H7 (cell line): ENCODE measurements around the gene RAB29. TPM values are rescaled to one million over a fixed set of nuclear protein-coding genes. Genes with fewer than 3 reads are reported as not detected.
A peak's percentile ranks its signal among the peaks of the same experiment; 100 is the strongest.
"Not testable (repeated sequence)": the region's sequence is repeated elsewhere in the genome, so short reads cannot be mapped to it uniquely, and the experiment has no call there.

Source experiments
- DNase-seq: peaks from one replicate; pipeline ENCODE4 v3.0.0; 2012
- H3K27me3 ChIP-seq: 2 replicates; pipeline ENCODE4 v1.6.0; 2011; ENCODE audit warnings: mild to moderate bottlenecking, low read length; ENCODE audit not compliant: control insufficient read depth, insufficient read depth
- H3K36me3 ChIP-seq: replicated peaks from 2 replicates; pipeline ENCODE4 v1.5.1; 2011; ENCODE audit warnings: low read length; ENCODE audit not compliant: control insufficient read depth, insufficient read depth
- H3K4me3 ChIP-seq: 2 replicates; pipeline ENCODE4 v1.5.1; 2011; ENCODE audit warnings: low read depth, mild to moderate bottlenecking, control low read depth, low read length, moderate library complexity; ENCODE audit not compliant: insufficient read depth
- total RNA-seq: library from RNA; depleted of rRNA; stranded (reverse); fragments of >200 nt; shearing (Covaris generic); gene quantifications from 2 replicates; pipeline ENCODE4 v1.2.3, GENCODE V29; 2014; rRNA removed

RAB29 gene, protein sequence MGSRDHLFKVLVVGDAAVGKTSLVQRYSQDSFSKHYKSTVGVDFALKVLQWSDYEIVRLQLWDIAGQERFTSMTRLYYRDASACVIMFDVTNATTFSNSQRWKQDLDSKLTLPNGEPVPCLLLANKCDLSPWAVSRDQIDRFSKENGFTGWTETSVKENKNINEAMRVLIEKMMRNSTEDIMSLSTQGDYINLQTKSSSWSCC
- total RNA-seq: 7.6 and 10.7 TPM in 2 replicates

DNA sequence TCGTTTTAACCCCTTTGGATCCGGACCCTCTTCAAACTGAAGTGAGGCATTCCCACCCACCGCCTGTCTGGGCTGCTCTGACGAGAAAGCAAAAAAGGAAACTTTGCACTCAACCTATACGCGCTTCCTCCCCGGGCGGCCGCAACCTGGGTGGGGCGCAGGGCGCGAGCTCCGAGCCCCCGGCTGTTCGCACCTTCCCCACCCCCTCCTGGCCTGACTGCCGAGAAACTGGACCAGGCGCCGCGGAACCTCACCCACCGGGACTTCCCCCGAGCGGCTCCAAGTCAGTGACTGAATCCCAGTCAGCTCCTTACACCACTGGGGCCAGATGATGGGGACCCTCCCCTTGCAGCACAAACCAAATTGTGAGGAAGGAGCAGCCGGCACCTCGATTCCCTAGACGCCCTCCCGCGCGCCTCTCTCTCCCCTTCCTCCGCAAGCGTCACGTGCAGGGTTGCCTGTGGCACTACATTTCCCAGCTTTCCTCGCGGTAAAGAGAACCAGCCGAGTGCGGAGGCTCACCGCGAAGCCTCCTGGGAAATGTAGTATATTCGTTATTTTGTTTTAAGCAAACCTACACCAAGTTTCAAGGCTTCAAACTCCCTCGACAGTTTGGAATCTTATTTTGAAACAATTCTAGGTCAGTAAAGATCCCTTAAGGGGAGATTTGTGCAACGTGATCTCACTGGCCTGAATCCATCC lies at the start of gene RAB29:
TSS of gene RAB29 (minus strand) at position 468 of the 702 bp plus-strand sequence. CDS start 526 bp downstream, outside the sequence.
- Histone ChIP-seq H3K36me3 (no peaks in the 10 kb centered on the region), H3K4me3 (peak within 1 kb of the TSS; percentile 78), H3K27me3 (peaks cover 23% of the 10 kb centered on the region)
- peak; percentile 88 for DNase-seq

DNA sequence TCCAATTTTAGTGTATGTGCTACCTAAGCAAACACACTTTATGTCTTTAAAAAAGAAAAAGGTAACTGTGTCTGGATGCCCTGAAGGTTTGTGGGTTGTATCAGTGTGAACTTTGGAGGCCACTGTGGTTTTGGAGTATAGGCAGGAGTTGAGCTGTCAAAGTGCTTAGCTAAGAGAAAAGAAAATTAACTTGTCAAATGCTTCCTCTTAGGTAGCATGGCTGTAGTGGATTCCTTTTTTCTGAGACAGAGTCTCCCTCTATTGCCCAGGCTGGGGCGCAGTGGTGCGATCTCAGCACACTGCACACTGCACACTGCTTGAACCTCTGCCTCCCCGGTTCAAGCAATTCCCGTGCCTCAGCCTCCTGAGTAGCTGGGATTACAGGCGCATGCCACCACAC lies 48.9 kb upstream of the RAB29 start:
- H3K4me3 ChIP-seq: no peak overlapping the region
- no peaks in the 10 kb centered on the region for H3K36me3 ChIP-seq
- DNase-seq: no peak
- H3K27me3 ChIP-seq: peaks cover 2% of the 10 kb centered on the region; the same call in 1 of the 2 replicates

DNA sequence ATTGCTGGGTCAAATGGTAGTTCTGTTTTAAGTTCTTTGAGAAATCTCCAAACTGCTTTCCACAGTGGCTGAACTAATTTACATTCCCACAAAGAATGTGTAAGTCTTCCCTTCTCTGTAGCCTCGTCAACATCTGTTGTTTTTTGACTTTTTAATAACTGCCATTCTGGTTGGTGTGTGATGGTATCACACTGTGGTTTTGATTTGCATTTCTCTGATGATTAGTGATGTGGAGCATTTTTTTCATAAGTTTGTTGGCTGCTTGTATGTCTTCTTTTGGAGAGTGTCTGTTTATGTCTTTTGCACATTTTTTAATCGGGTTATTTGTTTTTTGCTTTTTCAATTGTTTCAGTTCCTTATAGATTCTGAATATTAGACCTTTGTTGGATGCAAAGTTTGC lies 48.0 kb upstream of the RAB29 start:
- H3K36me3 ChIP-seq, H3K4me3 ChIP-seq, H3K27me3 ChIP-seq, DNase-seq: not testable (repeated sequence)

DNA sequence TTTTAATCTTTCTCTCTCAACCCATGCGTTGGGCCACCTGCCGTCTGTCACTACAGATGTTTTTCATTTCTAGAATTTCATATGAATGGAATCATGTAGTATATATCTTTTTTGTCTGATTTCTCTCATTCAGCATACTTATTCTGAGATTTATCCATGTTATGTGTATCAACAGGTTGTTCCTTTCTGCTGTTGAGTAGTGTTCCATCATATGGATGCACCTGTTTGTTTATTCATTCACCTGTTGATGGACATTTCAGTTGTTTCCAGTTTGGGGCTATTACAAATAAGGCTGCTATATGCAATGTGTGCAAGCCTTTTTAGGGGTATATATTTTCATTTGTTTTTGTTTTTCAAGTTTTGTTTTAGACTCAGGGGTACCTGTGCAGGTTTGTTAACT lies 47.1 kb upstream of the RAB29 start:
- Histone ChIP-seq H3K4me3 (no peak overlapping the region), H3K27me3 (peaks cover 2% of the 10 kb centered on the region; the same call in 1 of the 2 replicates), H3K36me3 (no peaks in the 10 kb centered on the region)
- no peak for DNase-seq

DNA sequence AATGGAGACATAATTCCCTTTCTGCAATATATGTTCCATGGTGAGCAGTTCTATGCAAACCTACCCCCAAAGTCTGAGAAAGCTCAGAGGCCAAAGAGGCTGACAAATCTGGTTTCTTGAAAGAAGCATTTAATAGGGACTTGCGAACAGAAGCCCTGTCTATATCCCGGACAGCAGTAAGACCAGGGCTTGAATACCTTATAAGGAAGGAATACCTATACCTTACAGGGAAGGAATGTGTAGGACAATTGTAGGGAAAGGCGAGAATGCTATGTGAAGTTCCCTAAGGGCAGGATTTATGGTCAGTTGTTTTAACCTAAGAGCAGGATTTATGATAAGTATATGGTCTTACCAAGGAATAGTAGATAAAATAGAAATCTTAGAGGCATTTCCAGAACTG lies 42.7 kb upstream of the RAB29 start:
- no peak for DNase-seq
- peaks cover 8% of the 10 kb centered on the region for H3K27me3 ChIP-seq
- no peak overlapping the region for H3K4me3 ChIP-seq
- H3K36me3 ChIP-seq: no peaks in the 10 kb centered on the region

DNA sequence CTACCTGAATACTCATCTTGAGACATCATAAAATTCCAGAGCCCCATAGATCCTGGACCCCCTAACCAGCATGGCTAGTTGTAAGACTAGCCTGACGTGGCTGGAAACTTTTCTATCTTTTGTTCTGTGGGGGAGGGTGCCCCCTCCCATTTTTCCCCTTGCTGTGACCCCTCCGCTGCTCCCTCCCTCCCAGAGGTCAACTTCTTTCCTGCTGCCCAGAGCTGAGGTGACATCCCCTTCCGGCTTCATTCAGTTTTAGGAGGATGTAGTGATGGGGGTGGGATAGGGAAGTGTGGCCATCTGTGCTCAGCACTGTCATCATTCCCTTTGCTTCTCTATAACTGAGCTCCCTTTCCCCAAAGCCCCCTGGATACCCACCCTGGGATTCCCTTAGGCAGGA lies 42.1 kb upstream of the RAB29 start:
- no peak for DNase-seq
- Histone ChIP-seq H3K27me3 (peaks cover 8% of the 10 kb centered on the region), H3K36me3 (no peaks in the 10 kb centered on the region), H3K4me3 (no peak overlapping the region)

DNA sequence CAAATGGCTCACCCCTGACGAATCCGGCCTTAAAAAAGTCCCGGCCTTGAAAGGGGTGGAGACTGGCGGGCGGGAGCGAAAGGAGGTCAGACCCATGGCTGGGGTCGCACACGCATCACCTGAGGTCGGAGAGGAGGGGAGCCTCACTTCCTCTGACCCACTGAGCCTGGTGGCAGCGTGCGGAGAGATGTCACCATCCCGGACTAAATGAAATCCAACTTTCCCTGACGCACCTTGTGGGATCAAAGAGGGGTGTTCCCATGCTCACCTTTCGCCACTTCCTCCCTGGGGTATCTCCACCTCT lies 38.4 kb upstream of the RAB29 start:
- peaks cover 8% of the 10 kb centered on the region for H3K27me3 ChIP-seq
- no peak for DNase-seq
- H3K4me3 ChIP-seq: peak overlapping the region; percentile 80
- H3K36me3 ChIP-seq: peaks cover 9% of the 10 kb centered on the region

DNA sequence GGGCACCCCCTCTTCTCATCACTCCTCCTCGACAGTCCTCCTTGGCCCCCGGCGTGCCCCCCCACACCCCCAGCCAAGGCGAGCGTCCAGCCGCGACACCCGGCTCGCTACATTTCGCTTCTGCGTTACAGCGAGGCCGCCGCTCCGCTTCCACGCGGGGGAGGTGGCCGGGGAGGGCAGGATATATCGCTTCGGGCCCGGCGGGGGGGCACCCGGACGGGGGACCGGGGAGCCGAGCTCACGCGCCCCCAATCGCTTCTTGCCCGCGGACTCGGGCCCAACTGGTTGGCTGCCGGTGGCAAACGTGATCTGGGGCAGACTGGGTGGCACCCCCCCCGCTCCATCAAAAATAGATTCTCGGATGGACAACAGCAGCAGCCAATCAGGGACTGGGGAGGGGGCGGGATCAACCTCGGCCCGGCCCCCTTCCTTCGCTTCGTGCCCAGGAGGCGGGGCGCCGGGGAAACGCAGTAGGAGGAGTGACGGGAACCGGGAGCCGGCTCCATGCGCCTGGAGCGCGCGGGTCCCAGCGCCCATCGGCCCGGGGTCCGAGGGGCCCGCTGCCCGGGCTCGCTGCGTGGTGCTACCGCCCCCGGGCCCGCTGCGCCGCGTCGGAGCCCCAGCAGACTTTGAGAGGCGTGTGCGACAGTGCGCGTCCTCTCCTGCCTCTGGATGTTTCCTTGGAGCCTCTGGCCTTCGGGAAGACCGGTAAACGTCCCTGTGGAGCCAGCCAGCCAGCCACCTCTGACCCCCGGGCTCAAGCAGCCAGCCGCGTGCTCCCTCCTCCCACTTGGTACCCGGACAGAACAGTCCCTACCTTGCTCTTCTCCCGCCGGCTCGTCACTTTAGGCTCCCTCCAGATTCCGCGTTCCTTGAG lies 37.8 kb upstream of the RAB29 start, which contains the start of gene SLC41A1:
TSS of gene SLC41A1 (minus strand) at position 321 of the 877 bp plus-strand sequence. CDS start 2,757 bp downstream, outside the sequence.
- Histone ChIP-seq H3K27me3 (peaks cover 8% of the 10 kb centered on the region), H3K4me3 (peak within 1 kb of the TSS; percentile 80), H3K36me3 (peaks cover 9% of the 10 kb centered on the region)
- peak; percentile 99 for DNase-seq

DNA sequence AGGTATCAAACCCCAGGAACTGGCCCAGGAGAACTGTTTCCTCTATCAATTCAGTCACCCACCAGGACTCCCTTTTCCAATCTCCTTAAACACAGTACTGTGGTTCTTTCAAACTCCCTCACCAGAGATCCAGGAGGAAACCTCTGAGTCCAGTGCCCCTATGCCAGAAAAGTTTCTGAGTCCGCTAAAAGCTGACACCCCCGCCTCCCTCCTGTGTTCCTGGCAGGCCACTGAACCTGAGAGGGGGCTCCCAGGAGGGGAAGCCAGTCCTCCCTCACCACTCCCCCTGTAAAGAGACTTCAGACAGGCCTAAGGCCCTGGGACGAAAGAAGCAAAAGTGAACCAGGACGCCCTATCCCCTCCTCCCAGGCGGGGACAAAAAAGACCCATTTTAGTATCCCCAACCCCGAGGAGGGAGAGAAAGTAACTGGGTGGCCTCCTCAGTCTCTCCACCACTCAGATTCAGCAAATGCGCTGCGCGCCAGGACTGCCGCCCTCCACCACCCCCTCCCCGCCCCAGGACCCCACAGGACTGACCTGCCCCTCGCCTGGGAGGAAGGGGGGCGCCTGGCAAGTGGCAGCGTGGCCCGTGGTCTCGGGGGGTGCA lies 37.1 kb upstream of the RAB29 start:
- Histone ChIP-seq H3K36me3 (peaks cover 9% of the 10 kb centered on the region), H3K4me3 (peak overlapping the region; percentile 80), H3K27me3 (peaks cover 8% of the 10 kb centered on the region)
- peak; percentile 89 for DNase-seq

DNA sequence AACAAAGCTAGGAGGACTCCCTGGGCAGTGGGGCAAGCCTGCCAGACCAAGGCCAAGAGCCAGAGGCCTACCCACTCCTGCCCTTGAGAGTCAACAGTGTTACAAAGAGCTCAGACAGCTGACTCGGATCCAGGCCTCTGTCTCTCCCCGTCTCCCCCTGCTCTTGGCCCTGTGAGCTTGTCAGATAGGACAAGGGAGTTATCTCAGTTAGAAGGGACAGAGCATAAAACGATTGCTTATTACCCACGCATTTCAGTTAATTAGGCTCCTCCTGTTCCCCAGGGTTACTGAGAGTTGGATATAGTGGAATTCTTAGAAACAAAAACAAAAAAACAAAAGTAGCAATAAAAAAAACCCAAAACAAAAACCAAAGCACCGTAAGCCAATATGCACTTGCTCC lies 36.4 kb upstream of the RAB29 start:
- peak overlapping the region; percentile 80; the same call in 1 of the 2 replicates for H3K4me3 ChIP-seq
- peaks cover 9% of the 10 kb centered on the region for H3K36me3 ChIP-seq
- peaks cover 8% of the 10 kb centered on the region for H3K27me3 ChIP-seq
- no peak for DNase-seq

DNA sequence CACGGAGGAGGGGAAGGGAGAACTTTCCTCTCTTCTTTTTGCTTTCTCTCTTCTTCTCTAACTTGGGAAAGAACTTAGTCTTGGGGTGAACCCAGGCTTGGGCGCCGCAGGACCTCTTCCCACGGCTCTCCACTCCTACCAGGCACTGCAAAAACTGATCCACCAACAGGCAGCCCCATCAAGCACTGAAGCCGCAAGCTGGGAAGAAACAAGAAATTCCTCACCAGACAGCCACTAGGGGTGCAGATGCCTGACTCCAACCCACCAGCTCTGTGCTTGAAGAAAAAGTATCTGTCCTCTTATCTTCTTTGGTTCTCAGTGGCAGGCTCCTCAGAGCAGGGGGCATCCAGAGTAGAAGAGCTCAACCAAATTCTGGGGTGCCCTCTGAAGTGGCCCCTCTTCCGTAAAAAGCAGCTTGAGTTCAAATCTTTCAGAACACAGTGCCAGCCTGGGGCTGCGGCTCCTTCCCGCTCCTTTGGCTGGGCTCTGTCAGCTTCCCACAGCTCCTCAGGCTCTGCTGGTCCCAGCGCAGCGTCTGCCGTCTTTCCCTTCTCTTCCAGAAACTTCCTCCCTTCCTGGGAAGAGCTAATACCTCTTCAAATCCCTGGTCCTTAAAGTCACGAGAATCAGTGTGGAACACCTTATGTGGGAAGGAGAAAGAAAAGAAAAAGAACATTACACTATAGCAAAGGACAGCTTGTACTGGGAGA lies 35.3 kb upstream of the RAB29 start:
- Histone ChIP-seq H3K36me3 (peaks cover 9% of the 10 kb centered on the region), H3K4me3 (no peak overlapping the region), H3K27me3 (peaks cover 8% of the 10 kb centered on the region)
- DNase-seq: peak; percentile 72

DNA sequence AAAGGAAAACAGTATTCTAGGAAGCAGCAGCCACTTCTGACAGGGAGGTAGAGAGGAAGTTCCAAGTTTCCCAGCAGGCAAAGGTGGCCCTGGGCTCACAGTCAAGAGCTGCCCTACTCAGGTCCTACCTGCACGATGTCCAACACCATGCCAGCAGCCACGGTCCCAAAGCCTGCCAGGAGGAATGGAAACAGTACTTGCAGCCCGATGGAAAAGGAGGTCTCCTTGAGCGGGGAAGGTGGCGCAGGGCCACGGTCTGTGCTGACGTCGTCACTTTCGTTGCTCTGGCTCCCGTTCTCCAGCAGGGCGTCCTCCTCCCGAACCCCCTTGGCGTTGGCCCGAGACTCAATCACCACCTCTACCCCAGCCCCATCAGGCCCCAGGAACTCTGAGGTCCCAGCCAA lies 34.7 kb upstream of the RAB29 start:
- Histone ChIP-seq H3K36me3 (peaks cover 9% of the 10 kb centered on the region), H3K4me3 (no peak overlapping the region), H3K27me3 (peaks cover 8% of the 10 kb centered on the region)
- DNase-seq: no peak

DNA sequence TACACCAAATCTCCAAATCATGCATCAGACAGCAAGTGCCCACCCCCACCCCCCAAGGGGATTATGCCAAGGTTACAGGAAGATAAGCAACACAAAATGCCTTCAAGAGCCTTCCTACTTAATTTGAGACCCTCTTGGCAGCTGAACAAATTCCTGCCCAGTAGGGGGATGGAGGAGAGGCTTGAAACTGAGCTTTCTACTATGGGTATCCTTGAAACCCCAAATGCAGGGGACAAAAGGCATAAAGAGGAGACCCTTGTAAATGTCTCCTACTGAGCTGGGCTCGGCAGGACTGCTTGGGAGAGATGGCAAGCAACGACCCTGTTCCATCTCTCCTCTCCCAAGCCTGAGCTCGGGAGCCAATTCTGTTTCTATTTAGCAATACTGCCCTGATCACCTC lies 34.2 kb upstream of the RAB29 start:
- no peak for DNase-seq
- peaks cover 9% of the 10 kb centered on the region for H3K36me3 ChIP-seq
- peaks cover 7% of the 10 kb centered on the region for H3K27me3 ChIP-seq
- no peak overlapping the region for H3K4me3 ChIP-seq
